HepG2 (cell line): Measurements from ENCODE around the gene RGMA.

ENCODE experiments used
- SNAI1 ChIP-seq: sonication (generic); formaldehyde crosslinking; IDR thresholded peaks from 2 replicates; pipeline ENCODE4 v1.5.0; 2020; ENCODE audit warnings: mild to moderate bottlenecking, missing genetic modification reagents, borderline replicate concordance
- TF ChIP-seq, protein P1 (sequence below), 2 experiments: sonication (generic) in 1 of 2; formaldehyde crosslinking in 1 of 2; IDR thresholded peaks; 2 replicates each; pipeline versions ENCODE4 v1.4.0 to v1.6.1; 2018 to 2020; ENCODE audit warnings: missing genetic modification reagents in 2 of 2, borderline replicate concordance in 1 of 2, low read depth in 1 of 2, mild to moderate bottlenecking in 1 of 2, missing biosample characterization in 1 of 2

DNA sequence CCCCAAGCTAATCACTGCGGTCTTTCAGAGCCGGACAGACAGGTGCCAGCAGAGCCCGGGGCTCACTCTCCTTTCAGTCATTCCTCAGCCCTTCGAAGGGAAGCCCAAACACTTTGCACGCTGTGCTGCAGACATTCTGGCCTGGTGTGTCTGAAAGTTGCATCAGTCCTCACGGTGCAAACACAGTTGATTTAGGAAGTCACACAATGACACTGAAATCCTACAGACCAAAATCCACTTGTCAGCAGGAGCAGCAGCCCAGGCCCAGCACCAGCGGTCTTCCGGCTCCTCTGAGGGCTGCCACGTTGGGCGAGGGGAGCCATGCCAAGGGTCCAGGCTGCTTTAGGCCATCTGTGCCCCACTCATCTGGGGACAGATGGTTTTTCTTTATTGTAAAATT is 61.6 kb downstream of the RGMA start:
- TF ChIP-seq SNAI1: no peak
- TF ChIP-seq, protein P1, sequence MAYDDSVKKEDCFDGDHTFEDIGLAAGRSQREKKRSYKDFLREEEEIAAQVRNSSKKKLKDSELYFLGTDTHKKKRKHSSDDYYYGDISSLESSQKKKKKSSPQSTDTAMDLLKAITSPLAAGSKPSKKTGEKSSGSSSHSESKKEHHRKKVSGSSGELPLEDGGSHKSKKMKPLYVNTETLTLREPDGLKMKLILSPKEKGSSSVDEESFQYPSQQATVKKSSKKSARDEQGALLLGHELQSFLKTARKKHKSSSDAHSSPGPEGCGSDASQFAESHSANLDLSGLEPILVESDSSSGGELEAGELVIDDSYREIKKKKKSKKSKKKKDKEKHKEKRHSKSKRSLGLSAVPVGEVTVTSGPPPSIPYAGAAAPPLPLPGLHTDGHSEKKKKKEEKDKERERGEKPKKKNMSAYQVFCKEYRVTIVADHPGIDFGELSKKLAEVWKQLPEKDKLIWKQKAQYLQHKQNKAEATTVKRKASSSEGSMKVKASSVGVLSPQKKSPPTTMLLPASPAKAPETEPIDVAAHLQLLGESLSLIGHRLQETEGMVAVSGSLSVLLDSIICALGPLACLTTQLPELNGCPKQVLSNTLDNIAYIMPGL (CRISPR knock-in tag; IDR thresholded peaks at IDR 0.05; ENCODE audit: borderline replicate concordance in 1 of 2, low read depth in 1 of 2): no peak
